T-helper 2 cell treated with Interferon-gamma antibody and Interleukin-4, amounts not matched to agents 100 ng/mL and 5 ng/mL, for 36 hours (primary cell): ENCODE results near the gene TUT1. TPM values are rescaled to one million over a fixed set of nuclear protein-coding genes. Genes with fewer than 3 reads are reported as not detected.
"Not testable (repeated sequence)": the region's sequence is repeated elsewhere in the genome, so short reads cannot be mapped to it uniquely, and the experiment has no call there.

Experiments
- intact Hi-C: fragments of 100-400 bp; cut with micrococcal nuclease; formaldehyde crosslinking; loops from one replicate; pipeline ENCODE4 v1.15.1; 2023
- total RNA-seq: library from RNA; stranded (reverse); gene quantifications from 2 replicates; pipeline ENCODE4 v1.2.3, GENCODE V29; 2022

TUT1 gene
- total RNA-seq, 1 donor from 2014 or later, result 30.9 TPM

DNA sequence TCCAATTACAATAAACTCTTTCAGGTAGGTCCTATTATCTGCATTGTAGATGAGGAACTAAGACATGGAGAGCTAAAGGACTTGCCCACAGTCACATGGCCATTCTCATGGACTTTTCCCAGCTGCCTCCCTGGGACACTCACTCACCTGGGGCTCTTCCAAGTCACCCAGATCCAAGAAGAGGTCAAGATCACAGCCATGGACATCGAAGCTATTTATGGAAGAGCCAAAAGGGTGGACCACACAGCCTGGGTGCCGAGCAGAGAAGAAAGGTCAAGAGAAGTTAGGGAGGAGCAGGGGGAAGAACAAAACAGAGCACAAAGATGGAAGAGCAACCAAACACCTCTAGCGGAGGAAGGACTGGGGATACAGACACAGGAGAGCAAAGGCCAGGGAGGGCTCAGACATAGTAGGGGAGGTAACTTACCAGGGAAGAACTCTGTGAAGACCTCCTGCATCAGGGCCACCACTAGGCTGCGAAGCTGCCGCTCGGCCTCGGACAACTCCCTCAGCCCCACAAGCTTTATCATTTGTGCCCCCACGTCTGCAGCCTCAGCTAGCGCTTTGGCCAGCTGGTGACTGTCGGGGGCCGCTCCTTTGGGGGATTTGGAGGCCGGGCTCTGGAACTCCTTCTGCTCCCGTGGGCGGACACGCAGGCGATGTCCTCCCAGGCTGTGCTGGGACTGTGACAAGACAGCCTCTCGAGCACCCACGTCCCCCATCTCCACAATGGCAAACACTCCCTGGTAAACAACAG is 10.2 kb downstream of the TUT1 start:
- intact Hi-C loops, result no loop called here

DNA sequence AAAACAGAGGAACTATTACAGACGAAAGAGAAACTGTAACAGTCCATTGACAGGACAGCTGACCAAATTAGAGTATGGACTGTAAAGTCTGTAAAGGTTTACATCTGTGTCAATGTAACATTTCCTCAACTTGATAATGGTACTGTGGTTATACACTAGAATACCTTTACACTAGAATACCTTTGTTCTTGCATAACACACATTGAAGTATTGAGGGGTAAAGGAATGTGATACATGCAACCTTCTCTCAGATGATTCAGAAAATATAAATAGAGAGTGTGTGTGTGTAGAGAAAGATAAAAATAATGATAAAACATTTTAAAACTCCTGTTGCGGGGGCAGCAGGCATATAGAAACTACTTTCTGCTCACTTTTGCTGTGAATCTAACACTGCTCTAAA is 12.1 kb downstream of the TUT1 start:
- intact Hi-C loops, result no loop called here

DNA sequence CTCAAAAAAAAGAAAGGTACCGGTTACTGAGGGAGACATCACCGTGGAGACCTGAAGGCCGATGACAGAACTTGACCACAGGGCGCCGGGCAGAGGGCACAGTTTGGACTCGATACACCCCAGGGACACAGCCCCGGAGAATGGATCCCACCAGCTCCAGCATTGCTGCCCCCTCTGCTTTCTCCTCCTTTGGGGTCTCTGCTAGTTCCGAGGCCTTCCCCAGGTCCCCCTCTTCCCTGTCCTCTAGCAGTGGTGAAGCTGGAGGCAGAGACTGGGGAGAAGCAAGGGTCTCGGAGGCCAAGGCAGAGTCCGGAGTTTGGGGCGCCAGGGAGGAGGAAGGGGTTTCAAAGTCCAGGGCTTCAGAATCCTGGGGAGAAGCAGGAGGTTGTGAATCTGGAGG is 12.8 kb downstream of the TUT1 start:
- intact Hi-C loops, result no loop called here

DNA sequence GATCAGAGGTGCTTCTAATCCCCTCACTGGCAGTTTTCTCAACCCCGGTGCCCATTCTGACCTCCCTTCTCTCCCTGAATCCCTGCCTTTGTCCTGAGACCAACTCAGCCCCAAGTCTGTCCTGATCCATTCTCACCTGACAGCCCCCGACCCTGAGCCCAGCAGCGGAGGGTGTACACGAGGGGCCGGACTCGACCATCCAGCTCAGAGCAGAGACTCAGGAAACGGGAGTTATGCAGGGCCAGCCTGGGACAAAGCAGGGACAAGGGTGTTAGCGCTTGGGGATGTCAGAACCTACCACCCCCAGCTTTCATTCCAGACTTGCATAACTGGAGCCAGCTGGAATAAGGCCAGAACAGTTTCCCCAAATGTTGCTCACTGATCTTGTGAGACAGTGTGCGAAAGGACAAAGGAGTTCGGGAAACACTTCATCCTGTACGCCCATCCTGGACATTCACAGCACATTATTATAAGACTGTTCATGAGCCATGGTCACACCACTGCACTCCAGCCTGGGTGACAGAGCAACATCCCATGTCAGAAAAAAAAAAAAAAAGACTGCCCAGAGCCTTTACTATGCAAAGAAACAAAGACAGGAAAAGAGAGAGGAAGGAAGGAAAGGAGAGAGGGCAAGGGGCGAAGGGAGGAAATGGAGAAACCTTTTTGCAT is 14.1 kb downstream of the TUT1 start:
- intact Hi-C loops, result no loop called here

DNA sequence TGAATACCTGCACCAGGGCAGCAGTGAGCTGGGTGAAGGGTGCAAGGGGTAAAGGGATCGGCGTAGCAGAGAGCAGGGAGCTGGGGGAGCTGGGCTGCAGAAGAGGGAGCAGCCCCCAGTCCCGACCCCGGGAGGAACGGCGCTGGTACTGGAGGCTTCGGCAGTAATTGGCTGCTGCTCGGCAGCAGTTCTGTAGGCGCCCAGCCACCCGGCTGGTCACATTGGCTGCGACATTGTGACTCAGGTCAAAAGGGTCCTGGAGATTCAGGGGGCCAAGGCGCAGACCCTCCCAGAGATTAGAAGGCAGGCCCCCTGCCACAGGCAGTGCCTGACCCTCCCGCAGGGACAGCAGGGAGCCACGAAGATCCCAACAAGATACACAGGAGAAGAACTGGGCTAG is 15.5 kb downstream of the TUT1 start:
- intact Hi-C loops, result no loop called here

DNA sequence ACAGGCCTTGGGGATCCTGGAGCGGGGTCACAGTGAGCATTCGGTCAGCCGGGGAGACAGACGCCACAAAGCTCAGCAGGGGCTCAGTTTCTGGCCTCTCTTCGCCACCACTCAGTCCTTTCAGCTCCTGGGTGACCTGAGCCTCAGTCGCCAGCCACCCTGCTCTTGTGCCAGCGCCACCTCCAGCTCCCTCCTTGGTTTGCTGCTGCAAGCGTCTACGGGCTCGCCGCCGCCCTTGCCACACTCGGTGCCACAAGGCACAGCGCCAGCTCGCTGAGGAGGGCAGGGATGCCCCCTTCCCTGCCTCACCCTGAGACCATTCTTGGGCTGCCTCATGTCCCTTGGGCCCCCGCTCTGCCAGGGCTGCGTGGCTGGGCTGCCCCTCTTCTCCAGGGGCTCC is 16.2 kb downstream of the TUT1 start:
- intact Hi-C loops, result no loop called here

DNA sequence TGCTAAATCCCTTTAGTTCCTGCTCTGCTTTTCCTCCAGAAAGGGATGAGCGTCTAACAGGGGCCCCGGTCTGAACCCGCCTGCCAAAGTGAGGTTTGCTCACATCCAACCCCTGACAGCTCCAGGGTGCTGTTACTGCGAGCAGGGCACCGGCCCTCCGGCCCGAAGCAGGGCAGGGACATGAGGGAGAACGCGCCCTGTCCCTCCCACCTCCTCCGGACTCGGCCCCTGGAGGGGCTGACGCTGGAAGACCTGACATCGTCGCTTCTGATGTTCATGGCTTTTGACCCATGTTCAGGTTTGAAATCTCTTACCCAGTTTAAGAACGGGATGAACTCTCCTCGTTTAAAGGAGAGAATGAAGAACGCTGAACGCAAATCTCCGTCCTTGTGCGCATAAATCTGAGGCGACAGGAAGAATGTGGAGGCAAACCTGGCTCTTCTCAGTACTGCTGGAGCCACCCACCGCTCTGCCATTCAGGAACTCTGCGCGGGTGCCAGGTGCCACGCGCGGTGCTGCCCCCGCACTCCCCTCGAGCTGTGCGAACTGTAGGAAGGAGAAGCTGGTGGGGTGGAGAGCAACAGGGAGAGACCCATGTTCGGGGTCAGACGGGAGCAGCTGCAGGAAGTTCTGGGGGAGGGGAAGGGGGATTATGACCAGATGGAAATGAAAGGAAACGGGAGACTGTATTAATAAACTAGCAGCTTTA is 16.8 kb downstream of the TUT1 start:
- intact Hi-C loops, result loop anchor here (1.0 to 5.0 kb wide), 2 partner anchors 17 to 268 kb away; partner anchors contain the start of gene TUT1

DNA sequence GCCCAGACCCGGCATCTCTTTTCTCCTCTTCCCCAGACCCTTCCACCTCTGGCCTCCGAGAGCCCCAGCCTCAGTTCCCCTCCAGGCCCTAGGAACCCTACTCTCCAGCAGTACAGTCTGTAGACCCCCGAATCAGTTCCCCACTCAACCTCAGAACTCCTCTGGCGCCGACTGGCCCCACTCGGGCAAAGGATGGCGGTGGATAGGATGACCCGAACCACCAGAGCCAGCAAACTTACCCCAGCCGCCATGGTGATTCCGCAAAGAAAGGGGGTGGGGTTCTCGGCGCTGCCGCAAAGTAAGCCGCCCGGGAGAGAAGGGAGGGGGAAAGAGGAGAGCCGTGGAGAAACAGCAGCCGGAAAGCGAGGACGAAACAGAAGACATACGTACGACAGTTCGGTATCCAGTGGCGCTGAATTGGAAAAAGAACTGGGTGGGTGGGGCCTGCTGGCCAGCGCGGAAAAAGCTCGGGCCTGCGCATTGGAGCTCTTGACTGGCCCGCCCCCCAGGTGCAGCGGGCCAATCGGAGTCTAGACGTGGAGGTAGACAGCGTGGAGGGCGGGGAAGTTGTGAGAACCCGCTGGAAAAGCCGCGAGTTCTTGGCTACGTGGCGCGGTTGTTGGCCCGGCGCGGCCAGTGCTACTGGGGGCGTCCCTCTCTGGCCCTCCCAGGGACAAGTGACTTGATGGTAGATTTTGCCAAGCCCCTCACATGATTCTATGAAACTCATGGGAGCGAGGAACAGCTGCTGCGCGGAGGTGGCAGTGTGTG is 17.5 kb downstream of the TUT1 start, which contains the start of gene EEF1G:
Gene EEF1G (minus strand): TSS at position 300 of the 771 bp plus-strand sequence. CDS start 49 bp downstream, at position 251.
- intact Hi-C loops, result loop anchor here (1.0 to 5.0 kb wide), 4 partner anchors 17 to 269 kb away; partner anchors contain the start of genes AHNAK and TUT1

DNA sequence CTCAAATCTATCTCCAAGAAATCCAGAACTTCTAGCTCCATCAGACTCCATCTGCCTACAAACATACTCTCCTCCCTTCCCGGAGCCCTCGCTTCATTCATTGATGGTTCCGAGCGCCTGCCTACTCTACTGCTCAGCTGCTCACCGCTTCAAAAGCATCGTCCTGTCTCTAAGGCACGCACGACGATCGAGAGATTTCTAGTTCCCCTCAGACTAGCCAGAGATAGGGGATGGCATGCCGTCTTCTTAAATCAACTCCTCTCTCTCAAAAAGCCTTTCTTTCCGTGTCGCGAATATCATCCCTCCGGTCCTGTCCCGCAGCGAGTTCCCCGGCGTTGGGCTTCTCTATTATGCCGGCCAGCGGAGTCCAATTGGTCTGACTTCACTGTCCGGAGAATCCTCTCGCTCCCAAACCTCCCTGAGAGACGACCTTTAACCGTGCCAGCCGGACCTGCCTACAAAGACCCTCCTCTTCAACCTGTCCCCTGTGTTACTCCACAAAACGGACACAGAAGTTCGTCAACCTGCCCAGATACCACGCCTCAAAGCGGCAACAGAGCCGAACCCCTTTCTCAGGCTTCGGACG is 18.2 kb downstream of the TUT1 start:
- intact Hi-C loops, result loop anchor here (1.0 to 5.0 kb wide), 3 partner anchors 17 to 269 kb away; partner anchors contain the start of gene AHNAK

DNA sequence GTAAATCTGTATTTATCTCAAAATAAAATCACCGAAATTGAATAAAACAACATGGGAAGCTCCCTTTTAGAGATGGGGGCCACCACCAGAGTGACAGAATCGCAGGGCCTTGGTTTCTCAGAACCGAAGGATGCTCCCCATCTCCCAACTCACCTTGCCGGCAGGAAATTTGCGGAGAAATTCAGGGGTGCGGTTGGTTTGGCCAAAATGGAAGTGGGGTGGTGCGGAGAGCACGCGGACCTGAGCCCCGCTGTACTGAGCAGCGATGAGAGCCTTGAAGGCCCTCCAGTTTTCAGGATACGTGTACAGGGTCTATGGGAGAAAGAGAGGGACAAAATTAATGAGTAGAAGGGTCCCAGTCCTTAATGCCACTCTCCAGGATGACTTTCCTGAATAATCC is 18.9 kb downstream of the TUT1 start:
- intact Hi-C loops, result loop anchor here (5.0 kb wide), 1 partner anchor 270 kb away; no protein-coding TSS in a partner anchor

DNA sequence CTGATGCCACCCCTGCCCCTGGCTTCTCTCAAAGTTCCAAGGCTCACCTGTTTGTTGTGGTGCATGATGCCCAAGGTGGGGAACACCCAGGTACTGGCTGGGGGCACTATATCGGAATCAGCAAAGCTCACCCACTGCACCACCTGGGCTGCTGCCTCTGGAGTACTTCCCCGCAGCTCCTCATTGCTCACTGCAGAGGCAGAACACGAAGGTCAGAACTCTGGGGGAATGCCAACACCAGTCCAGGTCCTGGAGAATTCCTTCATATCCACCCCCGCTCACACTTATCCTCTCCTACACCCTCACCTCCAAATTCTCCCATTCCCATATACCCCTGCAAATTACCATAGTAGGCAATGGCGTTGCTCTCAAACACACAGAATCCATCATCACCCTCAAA is 19.8 kb downstream of the TUT1 start:
- intact Hi-C loops, result loop anchor here (5.0 kb wide), 1 partner anchor 271 kb away; no protein-coding TSS in a partner anchor

DNA sequence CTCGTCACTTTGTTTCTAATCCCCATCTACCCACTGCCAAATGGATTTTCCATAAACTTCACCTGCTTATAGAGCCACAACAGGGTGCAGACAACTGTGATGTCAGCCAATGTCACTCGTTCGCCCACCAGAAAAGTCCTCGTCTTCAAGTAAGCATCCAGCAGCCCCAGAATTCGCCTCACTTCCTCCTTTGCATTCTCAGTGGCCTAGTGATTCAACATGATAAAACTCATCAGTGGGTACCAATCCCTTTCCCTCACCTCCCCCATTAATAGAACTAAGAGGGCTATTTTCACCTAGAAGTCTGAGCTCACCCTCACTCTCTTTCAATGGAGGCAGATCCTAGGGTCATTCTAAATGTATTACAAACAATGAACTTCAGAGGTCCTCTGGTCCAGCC is 20.4 kb downstream of the TUT1 start:
- intact Hi-C loops, result loop anchor here (5.0 kb wide), 1 partner anchor 271 kb away; no protein-coding TSS in a partner anchor

DNA sequence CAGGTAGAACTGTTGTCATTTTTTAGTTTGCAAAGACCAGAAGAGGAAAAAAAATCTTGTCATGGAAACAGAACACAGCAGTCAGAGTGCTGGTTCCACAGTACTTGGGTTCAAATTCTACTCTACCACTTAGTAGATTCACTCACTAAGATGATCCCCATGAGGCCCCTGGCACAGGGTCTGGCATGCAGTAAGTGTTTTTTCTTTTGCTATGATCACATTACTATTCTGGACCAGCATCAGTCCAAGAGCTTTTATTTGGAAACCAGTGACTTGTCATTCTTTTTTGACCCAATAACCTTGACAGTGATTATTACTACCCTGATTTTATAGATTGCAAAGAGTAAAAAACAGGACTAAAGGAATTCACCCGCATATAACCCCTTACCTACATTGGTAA is 21.7 kb downstream of the TUT1 start:
- intact Hi-C loops, result loop anchor here (5.0 kb wide), 1 partner anchor 273 kb away; no protein-coding TSS in a partner anchor

DNA sequence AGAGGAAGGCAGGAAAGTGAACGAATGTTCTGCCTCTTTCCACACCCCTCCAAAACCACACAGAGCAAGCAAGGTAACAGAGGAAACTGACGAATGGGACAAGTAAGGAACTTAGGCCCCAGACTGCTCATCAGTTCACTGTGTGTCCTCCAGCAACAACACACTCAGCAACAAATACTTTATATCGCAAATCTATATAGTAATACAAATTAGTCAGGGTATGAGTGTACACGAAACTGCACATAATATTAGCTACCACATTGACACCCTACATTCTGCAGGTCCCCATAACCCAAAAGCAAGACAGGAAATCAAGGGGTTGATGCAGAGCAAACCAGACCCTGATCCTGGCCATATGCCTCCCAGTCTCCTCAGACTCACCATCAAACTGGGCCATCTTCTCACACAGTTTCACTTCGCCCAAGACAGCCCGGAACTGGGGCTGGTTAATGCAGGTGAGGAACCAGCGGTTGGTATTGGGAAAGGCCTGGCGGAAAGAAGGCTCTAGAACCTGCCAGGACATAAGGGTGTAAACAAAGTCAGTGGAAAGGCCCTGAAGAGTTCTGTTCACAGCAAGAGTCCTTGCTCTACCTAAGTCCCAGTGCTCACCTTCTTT is 24.2 kb downstream of the TUT1 start:
- intact Hi-C loops, result no loop called here

DNA sequence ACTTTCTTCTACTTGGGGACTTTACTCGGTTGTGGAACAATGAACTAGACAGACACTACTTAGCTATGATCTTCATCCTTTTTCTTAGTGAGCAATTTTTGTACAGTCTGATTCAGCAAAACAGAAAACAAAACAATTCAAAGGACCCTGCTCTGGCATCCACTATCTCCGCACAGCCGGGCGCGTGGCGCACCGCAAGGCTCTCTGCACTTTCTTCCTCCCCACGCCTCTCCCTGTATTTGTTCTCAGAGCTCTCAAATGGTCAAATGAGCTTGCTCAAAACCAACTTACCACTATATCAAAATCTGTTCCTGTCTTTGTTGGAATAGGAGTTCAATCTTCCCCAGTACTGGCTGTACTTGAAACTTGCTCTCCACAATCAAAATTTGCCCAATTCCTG is 25.1 kb downstream of the TUT1 start:
- intact Hi-C loops, result no loop called here

DNA sequence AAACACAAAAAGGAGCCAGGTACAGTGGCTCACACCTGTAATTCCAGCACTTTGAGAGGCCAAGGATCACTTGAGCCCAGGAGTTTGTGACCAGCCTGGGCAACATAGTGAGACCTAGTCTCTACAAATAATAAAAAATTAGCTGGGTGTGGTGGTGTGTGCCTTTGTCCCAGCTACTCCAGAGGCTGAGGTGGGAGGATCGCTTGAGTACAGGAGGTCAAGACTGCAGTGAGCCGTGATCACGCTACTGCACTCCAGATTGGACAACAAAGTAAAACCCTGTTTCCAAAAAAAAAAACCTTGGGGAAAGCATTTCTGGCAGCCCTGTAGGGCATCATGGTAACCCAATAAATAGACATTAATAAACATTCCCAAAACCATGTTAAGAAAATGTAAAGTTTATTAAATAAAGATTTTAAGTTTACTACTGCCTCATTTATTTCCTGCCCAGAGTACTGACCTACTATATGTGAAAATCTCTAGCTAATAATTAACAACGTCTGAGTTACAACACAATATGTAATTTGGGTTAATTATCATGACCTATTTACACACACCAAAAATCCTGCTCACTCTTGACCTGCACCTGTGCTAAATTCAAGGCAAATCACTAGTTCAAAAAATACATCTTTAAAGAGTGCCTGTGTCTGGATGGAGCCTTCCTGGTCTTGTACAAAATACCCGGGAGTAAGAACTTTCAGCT is 26.1 kb downstream of the TUT1 start:
- intact Hi-C loops, result no loop called here

DNA sequence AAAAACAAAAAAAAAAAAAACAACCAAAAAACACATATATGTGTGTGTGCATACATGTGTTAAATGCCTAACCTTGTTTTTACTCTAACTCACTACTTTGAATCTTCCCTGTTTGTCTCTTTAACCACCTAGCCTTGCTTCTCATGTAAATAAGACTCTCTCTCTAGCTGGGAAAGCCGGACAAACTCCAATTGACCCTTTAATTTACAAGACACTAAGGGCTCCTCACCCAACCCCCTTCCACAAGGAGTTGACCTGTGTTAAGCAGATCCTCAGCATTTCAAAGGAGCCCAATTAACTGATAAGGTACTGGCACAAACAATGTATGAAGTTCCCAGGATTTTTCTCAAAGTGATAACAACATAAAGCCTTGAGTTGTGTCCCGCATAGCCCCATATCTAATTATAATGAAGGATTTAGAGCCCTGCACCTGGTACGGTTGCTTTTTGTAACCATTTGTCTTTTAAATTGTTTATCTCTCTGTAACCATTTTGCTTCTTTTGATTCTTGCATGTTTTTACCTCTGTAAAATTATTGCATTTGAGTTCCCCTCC is 29.6 kb downstream of the TUT1 start:
- intact Hi-C loops, result not testable (repeated sequence)

DNA sequence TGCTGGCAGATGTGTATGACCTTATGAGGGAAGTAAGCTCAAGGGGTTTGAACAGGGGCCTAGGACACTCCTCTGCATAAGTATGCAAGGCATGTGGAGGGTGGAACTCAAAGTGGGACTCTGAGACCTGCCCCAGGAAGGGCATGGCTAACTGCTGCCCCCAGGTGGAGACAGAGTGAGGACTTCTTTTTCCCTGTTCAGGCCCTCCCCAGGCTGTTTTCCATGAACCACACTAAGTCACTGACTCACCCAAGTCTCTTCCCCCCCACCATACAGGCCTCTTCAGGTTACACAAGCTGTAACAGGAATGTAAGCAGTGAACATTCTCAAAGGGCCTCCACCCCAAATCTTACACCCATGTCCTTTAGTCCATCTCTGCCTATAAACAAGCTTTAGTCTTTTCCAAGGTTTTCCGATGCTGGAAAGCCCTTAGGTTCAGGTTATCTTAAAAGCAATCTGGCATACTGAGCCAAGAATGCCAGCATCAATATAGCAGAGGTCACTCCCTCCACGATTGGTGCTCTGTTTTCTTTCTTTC is 30.7 kb downstream of the TUT1 start:
- intact Hi-C loops, result loop anchor here (1.0 kb wide), 2 partner anchors 18 to 166 kb away; no protein-coding TSS in a partner anchor

DNA sequence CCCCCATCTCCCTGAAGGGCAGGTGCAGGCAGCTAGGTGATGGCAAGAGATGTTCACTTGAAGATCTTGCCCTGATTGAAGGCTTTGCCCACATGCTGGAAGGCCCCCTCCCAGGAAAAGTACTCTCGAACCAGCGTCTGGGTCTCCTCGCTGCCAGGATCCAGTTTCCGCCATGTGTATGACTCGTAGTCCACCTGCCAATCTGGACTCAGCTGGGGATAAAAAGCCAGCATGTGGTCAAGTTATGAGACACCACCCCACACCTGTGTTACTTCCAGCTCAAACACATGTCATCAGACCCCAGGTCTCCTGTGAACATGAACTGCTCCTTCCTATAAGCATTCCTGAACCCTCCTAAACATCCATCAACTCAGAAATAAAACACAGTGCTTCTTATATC is 31.7 kb downstream of the TUT1 start:
- intact Hi-C loops, result loop anchor here (1.0 to 10.0 kb wide), 3 partner anchors 17 to 435 kb away; partner anchors contain the start of gene INCENP
